Measurements from ENCODE around the gene HAUS7.

The HAUS7 gene

GRCh38 chrX:153511784-153512500, 41.6 kb upstream of the HAUS7 start:
- no peak overlapping the region for H3K4me3 ChIP-seq (ENCODE audit: low read length in 2 of 2)
- H3K4me1 ChIP-seq (ENCODE audit: control insufficient read depth, insufficient read depth, low read length): peaks cover 7% of the 10 kb centered on the region
- no peaks in the 10 kb centered on the region for H3K36me3 ChIP-seq (ENCODE audit: control insufficient read depth in 2 of 2, insufficient read depth in 2 of 2, low read length in 2 of 2)
- no peak overlapping the region for H3K27ac ChIP-seq (ENCODE audit: low read length)
- no peak overlapping the region for H3K9ac ChIP-seq (ENCODE audit: low read length in 2 of 2)
- no peaks in the 10 kb centered on the region for H3K9me3 ChIP-seq (ENCODE audit: control insufficient read depth in 2 of 2, low read length in 2 of 2)
- peaks cover 5 to 18% of the 10 kb centered on the region in 2 donors for H3K27me3 ChIP-seq (ENCODE audit: control insufficient read depth in 1 of 2, insufficient read depth in 2 of 2, low read length in 2 of 2)

GRCh38 chrX:153510383-153510782, 40.0 kb upstream of the HAUS7 start:
- no peak overlapping the region for H3K9ac ChIP-seq (ENCODE audit: low read length in 2 of 2)
- no peak overlapping the region for H3K27ac ChIP-seq (ENCODE audit: low read length)
- no peak overlapping the region for H3K4me3 ChIP-seq (ENCODE audit: low read length in 2 of 2)
- peaks cover 7% of the 10 kb centered on the region for H3K4me1 ChIP-seq (ENCODE audit: control insufficient read depth, insufficient read depth, low read length)
- H3K36me3 ChIP-seq (ENCODE audit: control insufficient read depth in 2 of 2, insufficient read depth in 2 of 2, low read length in 2 of 2): no peaks in the 10 kb centered on the region
- no peaks in the 10 kb centered on the region for H3K9me3 ChIP-seq (ENCODE audit: control insufficient read depth in 2 of 2, low read length in 2 of 2)
- peaks cover 0 to 11% of the 10 kb centered on the region in 2 donors for H3K27me3 ChIP-seq (ENCODE audit: control insufficient read depth in 1 of 2, insufficient read depth in 2 of 2, low read length in 2 of 2)

- Histone ChIP-seq H3K27me3 (ENCODE audit: control insufficient read depth in 1 of 2, insufficient read depth in 2 of 2, low read length in 2 of 2) (peaks cover 0 to 9% of the 10 kb centered on the region in 2 donors), H3K27ac (ENCODE audit: low read length) (no peak overlapping the region)
Observed at GRCh38 chrX:153509592-153509991, 39.2 kb upstream of the HAUS7 start.

GRCh38 chrX:153507484-153508178, 37.3 kb upstream of the HAUS7 start:
- Histone ChIP-seq H3K9me3 (ENCODE audit: control insufficient read depth in 2 of 2, low read length in 2 of 2) (no peaks in the 10 kb centered on the region), H3K9ac (ENCODE audit: low read length in 2 of 2) (no peak overlapping the region), H3K4me1 (ENCODE audit: control insufficient read depth, insufficient read depth, low read length) (peaks cover 7% of the 10 kb centered on the region), H3K36me3 (ENCODE audit: control insufficient read depth in 2 of 2, insufficient read depth in 2 of 2, low read length in 2 of 2) (no peaks in the 10 kb centered on the region), H3K27ac (ENCODE audit: low read length) (no peak overlapping the region), H3K27me3 (ENCODE audit: control insufficient read depth in 1 of 2, insufficient read depth in 2 of 2, low read length in 2 of 2) (peaks cover 0 to 9% of the 10 kb centered on the region in 2 donors), H3K4me3 (ENCODE audit: low read length in 2 of 2) (no peak overlapping the region)

More at GRCh38 chrX:153509592-153509991, 39.2 kb upstream of the HAUS7 start:
- peaks cover 7% of the 10 kb centered on the region for H3K4me1 ChIP-seq (ENCODE audit: control insufficient read depth, insufficient read depth, low read length)
- H3K9ac ChIP-seq (ENCODE audit: low read length in 2 of 2): no peak overlapping the region
- no peak overlapping the region for H3K4me3 ChIP-seq (ENCODE audit: low read length in 2 of 2)
- no peaks in the 10 kb centered on the region for H3K9me3 ChIP-seq (ENCODE audit: control insufficient read depth in 2 of 2, low read length in 2 of 2)
- H3K36me3 ChIP-seq (ENCODE audit: control insufficient read depth in 2 of 2, insufficient read depth in 2 of 2, low read length in 2 of 2): no peaks in the 10 kb centered on the region

GRCh38 chrX:153505361-153505760, 35.0 kb upstream of the HAUS7 start:
- no peaks in the 10 kb centered on the region for H3K9me3 ChIP-seq (ENCODE audit: control insufficient read depth in 2 of 2, low read length in 2 of 2)
- no peaks in the 10 kb centered on the region for H3K36me3 ChIP-seq (ENCODE audit: control insufficient read depth in 2 of 2, insufficient read depth in 2 of 2, low read length in 2 of 2)
- H3K4me1 ChIP-seq (ENCODE audit: control insufficient read depth, insufficient read depth, low read length): peaks cover 7% of the 10 kb centered on the region
- no peak overlapping the region for H3K4me3 ChIP-seq (ENCODE audit: low read length in 2 of 2)
- no peak overlapping the region for H3K9ac ChIP-seq (ENCODE audit: low read length in 2 of 2)
- no peak overlapping the region for H3K27ac ChIP-seq (ENCODE audit: low read length)
- peaks cover 0 to 8% of the 10 kb centered on the region in 2 donors for H3K27me3 ChIP-seq (ENCODE audit: control insufficient read depth in 1 of 2, insufficient read depth in 2 of 2, low read length in 2 of 2)

GRCh38 chrX:153504445-153505016, 34.2 kb upstream of the HAUS7 start:
- peaks cover 7% of the 10 kb centered on the region for H3K4me1 ChIP-seq (ENCODE audit: control insufficient read depth, insufficient read depth, low read length)
- H3K9me3 ChIP-seq (ENCODE audit: control insufficient read depth in 2 of 2, low read length in 2 of 2): no peaks in the 10 kb centered on the region
- H3K4me3 ChIP-seq (ENCODE audit: low read length in 2 of 2): no peak overlapping the region
- H3K9ac ChIP-seq (ENCODE audit: low read length in 2 of 2): no peak overlapping the region
- H3K27ac ChIP-seq (ENCODE audit: low read length): no peak overlapping the region
- H3K36me3 ChIP-seq (ENCODE audit: control insufficient read depth in 2 of 2, insufficient read depth in 2 of 2, low read length in 2 of 2): no peaks in the 10 kb centered on the region
- H3K27me3 ChIP-seq (ENCODE audit: control insufficient read depth in 1 of 2, insufficient read depth in 2 of 2, low read length in 2 of 2): peaks cover 0 to 3% of the 10 kb centered on the region in 2 donors

GRCh38 chrX:153502796-153503195, 32.4 kb upstream of the HAUS7 start:
- H3K36me3 ChIP-seq (ENCODE audit: control insufficient read depth in 2 of 2, insufficient read depth in 2 of 2, low read length in 2 of 2): no peaks in the 10 kb centered on the region
- H3K9me3 ChIP-seq (ENCODE audit: control insufficient read depth in 2 of 2, low read length in 2 of 2): no peaks in the 10 kb centered on the region
- no peak overlapping the region for H3K4me3 ChIP-seq (ENCODE audit: low read length in 2 of 2)
- H3K27ac ChIP-seq (ENCODE audit: low read length): no peak overlapping the region
- peaks cover 12% of the 10 kb centered on the region for H3K4me1 ChIP-seq (ENCODE audit: control insufficient read depth, insufficient read depth, low read length)
- no peak overlapping the region for H3K9ac ChIP-seq (ENCODE audit: low read length in 2 of 2)
- H3K27me3 ChIP-seq (ENCODE audit: control insufficient read depth in 1 of 2, insufficient read depth in 2 of 2, low read length in 2 of 2): peaks cover 0 to 8% of the 10 kb centered on the region in 2 donors

GRCh38 chrX:153502131-153502530, 31.8 kb upstream of the HAUS7 start:
- Histone ChIP-seq H3K36me3 (ENCODE audit: control insufficient read depth in 2 of 2, insufficient read depth in 2 of 2, low read length in 2 of 2) (no peaks in the 10 kb centered on the region), H3K4me3 (ENCODE audit: low read length in 2 of 2) (no peak overlapping the region), H3K4me1 (ENCODE audit: control insufficient read depth, insufficient read depth, low read length) (peaks cover 7% of the 10 kb centered on the region), H3K27ac (ENCODE audit: low read length) (no peak overlapping the region), H3K9me3 (ENCODE audit: control insufficient read depth in 2 of 2, low read length in 2 of 2) (no peaks in the 10 kb centered on the region), H3K27me3 (ENCODE audit: control insufficient read depth in 1 of 2, insufficient read depth in 2 of 2, low read length in 2 of 2) (peaks cover 0 to 7% of the 10 kb centered on the region in 2 donors), H3K9ac (ENCODE audit: low read length in 2 of 2) (no peak overlapping the region)

- Histone ChIP-seq H3K4me1 (ENCODE audit: control insufficient read depth, insufficient read depth, low read length) (peaks cover 7% of the 10 kb centered on the region), H3K9me3 (ENCODE audit: control insufficient read depth in 2 of 2, low read length in 2 of 2) (no peaks in the 10 kb centered on the region), H3K27me3 (ENCODE audit: control insufficient read depth in 1 of 2, insufficient read depth in 2 of 2, low read length in 2 of 2) (peaks cover 0 to 7% of the 10 kb centered on the region in 2 donors)
Observed at GRCh38 chrX:153501530-153501929, 31.2 kb upstream of the HAUS7 start.

GRCh38 chrX:153500676-153501280, 30.4 kb upstream of the HAUS7 start:
- Histone ChIP-seq H3K9ac (ENCODE audit: low read length in 2 of 2) (no peak overlapping the region), H3K4me3 (ENCODE audit: low read length in 2 of 2) (no peak overlapping the region), H3K9me3 (ENCODE audit: control insufficient read depth in 2 of 2, low read length in 2 of 2) (no peaks in the 10 kb centered on the region)

More at GRCh38 chrX:153501530-153501929, 31.2 kb upstream of the HAUS7 start:
- Histone ChIP-seq H3K27ac (ENCODE audit: low read length) (no peak overlapping the region), H3K36me3 (ENCODE audit: control insufficient read depth in 2 of 2, insufficient read depth in 2 of 2, low read length in 2 of 2) (no peaks in the 10 kb centered on the region), H3K4me3 (ENCODE audit: low read length in 2 of 2) (no peak overlapping the region), H3K9ac (ENCODE audit: low read length in 2 of 2) (no peak overlapping the region)

More at GRCh38 chrX:153500676-153501280, 30.4 kb upstream of the HAUS7 start:
- Histone ChIP-seq H3K27me3 (ENCODE audit: control insufficient read depth in 1 of 2, insufficient read depth in 2 of 2, low read length in 2 of 2) (peaks cover 0 to 7% of the 10 kb centered on the region in 2 donors), H3K36me3 (ENCODE audit: control insufficient read depth in 2 of 2, insufficient read depth in 2 of 2, low read length in 2 of 2) (no peaks in the 10 kb centered on the region), H3K4me1 (ENCODE audit: control insufficient read depth, insufficient read depth, low read length) (peaks cover 9% of the 10 kb centered on the region), H3K27ac (ENCODE audit: low read length) (no peak overlapping the region)

Measured in stomach smooth muscle (tissue), 2 donors.